ENCODE results near the gene LONP2.
A peak's percentile ranks its signal among the peaks of the same experiment; 100 is the strongest.

LONP2 gene

DNA sequence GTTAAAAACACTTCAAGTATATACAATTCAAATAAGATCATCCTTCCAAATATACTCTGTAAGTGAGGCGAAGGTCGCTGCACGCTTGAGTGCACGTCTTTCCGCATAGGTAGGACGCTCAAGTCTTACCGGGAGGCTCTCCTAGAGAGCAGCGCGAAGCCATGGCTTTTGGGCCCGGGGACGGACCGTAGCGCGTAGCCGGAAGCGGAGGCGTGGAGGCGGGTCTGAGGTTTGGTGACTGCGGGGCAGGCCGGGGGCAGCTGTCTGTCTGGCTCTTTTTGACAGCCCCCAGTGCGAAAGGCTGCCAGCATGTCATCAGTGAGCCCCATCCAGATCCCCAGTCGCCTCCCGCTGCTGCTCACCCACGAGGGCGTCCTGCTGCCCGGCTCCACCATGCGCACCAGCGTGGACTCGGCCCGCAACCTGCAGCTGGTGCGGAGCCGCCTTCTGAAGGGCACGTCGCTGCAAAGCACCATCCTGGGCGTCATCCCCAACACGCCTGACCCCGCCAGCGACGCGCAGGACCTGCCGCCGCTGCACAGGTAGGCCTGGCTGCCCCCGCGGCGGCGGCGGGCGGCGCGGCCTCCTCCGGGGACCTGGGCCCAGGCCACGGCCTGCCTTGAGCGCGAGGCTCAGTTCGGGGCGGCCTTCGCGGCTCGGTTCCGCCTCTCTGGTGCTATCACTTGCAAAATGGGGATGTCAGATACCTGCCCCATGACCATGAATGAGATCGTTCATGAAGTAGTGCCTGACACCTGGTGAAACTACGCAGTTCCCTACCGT, at the start of gene LONP2:
LONP2 (plus strand) TSS at position 221 of the 783 bp plus-strand sequence; CDS start at position 310, 89 bp downstream.
- peak; percentile 80 to 85 for DNase-seq (ENCODE audit: low read depth in 2 of 2)

GRCh38 chr16:48194828-48195556, 49.1 kb upstream of the LONP2 start:
- DNase-seq (ENCODE audit: low read depth in 2 of 2) = no peak

DNA sequence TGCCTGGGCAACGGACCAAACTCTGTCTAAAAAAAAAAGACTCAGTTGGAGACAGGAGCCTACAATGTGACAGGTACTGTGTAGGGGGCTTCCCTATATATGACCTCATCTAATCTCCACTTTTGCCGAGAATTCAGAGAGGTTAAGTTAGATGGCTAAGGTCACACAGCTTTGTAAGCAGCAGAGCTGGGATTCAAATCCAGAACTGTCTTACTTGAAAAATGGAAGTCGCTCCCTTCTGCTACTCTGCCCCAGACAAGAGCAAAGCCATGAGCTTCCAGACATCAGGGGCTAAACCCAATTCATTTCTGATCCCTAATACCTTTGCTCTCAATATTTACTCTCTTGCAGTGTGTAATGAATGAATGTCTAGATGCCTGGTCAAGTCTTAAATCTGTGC, 46.8 kb upstream of the LONP2 start:
- no peak for DNase-seq (ENCODE audit: low read depth in 2 of 2)

GRCh38 chr16:48201515-48202201, 42.4 kb upstream of the LONP2 start:
- no peak for DNase-seq (ENCODE audit: low read depth in 2 of 2)

DNA sequence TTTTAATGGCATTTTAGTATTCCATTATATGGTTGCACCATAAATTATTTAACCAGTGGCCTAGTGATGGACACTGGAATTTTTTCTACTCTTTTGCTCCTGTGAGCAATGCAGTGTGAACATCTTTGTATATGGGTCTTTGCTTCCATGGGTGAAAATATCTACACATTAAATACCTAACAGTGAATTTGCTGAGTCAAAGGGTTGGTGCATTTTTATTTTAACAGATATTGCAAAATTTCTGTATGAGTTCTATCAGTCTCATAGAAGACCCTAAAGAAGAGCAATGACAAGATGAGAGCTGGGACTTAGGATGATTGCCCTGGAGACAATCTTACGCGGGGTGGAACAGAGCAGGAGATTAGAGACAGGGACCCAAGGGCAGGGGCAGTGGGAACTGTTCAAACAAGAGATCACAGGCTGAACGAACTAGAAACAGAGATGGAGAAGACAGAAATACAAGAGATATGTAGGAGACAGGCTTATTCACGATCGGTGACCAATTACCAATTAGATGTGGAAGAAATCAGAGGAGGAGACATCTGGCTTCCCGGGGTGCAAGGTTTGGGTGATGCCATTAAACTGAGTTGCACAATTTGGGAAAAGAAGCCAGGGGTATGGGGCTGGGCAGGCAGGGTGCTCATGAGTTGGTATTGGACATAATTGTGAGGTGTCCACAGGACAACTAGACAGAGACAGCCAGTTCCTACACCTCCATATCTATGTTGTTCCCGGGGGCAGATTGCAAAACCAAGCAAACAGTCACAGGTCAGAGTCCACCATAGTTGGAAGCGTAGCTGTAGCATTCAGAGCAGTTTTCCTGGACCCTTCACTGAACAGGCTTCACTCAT, 39.9 kb upstream of the LONP2 start:
- DNase-seq (ENCODE audit: low read depth in 2 of 2) = no peak

DNA sequence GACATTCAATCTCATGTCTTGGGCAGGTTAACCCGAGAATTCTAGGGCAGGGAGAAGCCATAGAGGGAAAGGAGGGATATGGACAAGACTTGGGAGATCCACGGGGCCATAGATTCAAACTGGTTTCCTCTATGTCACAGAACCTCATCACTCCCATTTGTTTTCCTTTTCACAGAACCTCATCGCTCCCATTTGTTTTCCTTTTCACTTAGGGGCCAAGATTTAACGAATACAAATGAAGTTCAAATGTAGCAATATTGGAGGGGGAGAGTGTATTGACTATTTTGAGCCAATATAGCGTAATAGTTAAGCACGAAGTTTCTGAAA, 39.3 kb upstream of the LONP2 start:
- no peak for DNase-seq (ENCODE audit: low read depth in 2 of 2)

DNA sequence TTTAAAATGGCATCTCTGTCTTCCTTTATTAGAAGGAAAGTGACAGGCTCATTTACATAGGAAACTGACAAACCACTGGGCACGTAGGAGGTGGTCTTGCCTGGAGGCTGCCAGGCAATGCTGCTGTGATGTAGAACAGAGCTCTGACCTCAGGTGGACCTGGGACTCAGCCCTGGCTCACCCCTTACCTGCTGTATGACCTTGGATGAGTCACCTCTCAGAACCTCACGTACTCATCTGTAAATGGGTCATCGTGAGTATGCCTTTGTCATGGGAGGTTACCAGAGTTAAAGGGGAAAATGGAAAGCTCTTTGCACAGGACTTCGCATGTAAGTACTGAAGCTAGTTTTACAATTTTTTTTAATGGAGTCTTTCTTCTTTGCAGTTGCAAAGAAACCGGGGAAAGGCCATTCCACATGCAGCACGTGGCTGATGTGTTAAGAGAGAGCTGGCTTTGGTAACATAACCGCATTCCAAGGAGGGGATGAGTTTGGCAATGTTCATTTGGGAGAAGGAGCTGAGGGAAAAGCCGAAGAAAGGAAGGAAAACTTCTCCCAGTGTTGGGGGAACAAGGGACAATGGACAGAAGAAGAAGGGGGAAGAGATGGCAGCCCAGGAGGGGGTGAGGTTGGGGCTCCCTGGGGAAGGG, 37.4 kb upstream of the LONP2 start:
- no peak for DNase-seq (ENCODE audit: low read depth in 2 of 2)

DNA sequence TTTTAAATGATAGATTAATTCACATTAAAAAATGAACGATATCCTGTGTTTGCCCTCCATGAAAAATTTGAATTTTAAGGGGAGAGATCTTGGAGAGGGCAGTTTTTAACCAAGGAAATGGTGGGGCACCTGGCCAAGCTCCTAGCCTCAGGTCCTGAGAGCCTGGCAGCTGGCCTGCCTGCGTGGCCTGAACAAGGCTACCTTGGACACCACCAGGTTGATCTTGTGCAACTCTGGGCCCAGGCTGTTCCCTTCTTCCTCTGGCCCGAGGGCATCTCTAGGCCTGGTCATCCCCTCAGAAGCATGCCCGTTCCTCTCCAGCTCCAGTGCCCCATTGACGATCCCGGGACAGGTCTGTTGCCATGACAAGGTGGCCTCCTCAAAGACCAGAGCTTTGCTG, 33.4 kb upstream of the LONP2 start:
- DNase-seq (ENCODE audit: low read depth in 2 of 2) = no peak

GRCh38 chr16:48212033-48212432, 32.1 kb upstream of the LONP2 start:
- DNase-seq (ENCODE audit: low read depth in 2 of 2) = no peak

DNA sequence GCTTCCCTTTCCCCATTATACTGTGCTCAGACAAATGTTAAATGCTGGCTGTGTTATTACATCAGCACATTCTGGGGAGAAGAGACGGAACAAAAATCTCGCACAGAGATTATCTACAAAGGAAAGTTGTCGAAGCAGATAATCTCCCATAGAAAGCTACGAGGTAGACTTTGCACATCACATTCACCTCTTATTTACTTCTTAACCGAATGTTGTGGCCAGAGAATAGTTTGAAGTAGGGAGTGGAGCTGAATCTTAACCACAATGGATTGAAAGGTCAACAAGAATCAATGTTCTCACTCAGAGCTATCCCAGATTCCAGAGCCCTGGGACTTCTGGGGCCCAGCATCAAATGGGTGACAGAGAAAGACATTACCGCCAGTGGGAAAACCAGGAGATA, 28.4 kb upstream of the LONP2 start:
- no peak for DNase-seq (ENCODE audit: low read depth in 2 of 2)

GRCh38 chr16:48217708-48218107, 26.4 kb upstream of the LONP2 start:
- no peak for DNase-seq (ENCODE audit: low read depth in 2 of 2)

GRCh38 chr16:48218473-48218872, 25.6 kb upstream of the LONP2 start:
- DNase-seq (ENCODE audit: low read depth in 2 of 2) = no peak

DNA sequence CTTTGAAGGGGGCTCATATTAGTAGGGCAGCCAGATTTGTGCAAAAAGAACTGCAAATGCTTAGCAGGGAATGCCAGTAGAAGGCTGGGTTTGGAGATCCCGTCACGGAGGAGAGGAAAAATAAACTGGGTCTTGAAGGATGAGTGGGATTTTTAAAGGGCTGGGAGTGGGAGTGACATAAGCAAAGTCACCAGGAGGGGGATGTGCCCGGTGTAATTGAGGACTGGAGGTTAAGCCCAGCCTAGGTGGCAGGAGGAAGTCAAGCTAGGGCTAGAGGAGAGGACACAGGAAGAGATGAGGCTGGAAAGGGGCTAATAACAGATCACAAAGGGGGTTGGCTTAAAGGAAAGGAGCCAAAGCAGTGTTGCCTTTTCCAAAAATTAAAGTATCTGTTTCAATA, 23.2 kb upstream of the LONP2 start:
- no peak for DNase-seq (ENCODE audit: low read depth in 2 of 2)

DNA sequence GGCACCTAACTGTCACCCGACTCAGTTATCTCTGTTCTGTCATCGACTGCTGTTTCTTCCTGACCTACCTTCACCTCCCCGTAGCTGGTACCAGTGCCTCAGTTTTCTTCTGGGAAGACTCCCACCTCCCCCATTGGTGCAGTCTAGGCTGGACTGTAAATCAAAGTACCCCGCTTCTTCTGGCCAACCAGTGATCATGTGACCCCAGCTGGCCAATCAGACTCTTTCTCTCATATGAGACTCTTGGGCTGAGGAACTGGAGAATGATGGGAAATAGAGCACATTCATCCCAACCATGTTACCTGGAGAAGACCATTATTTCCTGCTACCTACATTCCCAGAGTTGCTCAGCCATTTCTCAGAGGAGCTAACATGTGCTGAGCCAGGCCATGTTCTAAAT, 20.6 kb upstream of the LONP2 start:
- no peak for DNase-seq (ENCODE audit: low read depth in 2 of 2)

- DNase-seq (ENCODE audit: low read depth in 2 of 2) = no peak
Observed at GRCh38 chr16:48225456-48225855, 18.6 kb upstream of the LONP2 start.

GRCh38 chr16:48231727-48232492, 12.2 kb upstream of the LONP2 start:
- no peak for DNase-seq (ENCODE audit: low read depth in 2 of 2)

DNA sequence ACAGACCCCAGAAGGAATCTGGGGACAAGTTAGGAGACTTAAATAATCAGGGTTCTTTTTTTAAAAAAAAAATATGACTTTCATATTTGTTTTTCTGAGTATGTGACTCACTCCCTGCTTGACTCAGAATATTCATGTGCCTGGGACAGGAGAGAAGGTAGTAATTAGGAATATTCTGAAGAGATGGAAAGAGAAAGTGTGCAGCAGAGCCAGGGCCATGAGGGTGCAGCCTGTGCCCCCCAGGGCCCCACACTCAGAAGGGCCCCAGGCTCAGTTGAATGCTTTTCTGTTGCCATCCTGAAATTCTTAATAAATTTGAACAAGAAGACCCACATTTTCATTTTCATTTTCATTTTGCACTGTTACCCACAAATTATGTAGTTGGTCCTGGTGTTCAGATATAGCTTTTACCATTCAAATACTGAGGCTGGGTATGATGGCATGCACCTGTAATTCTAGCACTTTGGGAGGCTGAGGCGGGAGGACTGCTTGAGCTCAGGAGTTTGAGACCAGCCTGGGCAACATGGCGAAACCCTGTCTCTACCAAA, 11.5 kb upstream of the LONP2 start:
- DNase-seq (ENCODE audit: low read depth in 2 of 2) = no peak

DNA sequence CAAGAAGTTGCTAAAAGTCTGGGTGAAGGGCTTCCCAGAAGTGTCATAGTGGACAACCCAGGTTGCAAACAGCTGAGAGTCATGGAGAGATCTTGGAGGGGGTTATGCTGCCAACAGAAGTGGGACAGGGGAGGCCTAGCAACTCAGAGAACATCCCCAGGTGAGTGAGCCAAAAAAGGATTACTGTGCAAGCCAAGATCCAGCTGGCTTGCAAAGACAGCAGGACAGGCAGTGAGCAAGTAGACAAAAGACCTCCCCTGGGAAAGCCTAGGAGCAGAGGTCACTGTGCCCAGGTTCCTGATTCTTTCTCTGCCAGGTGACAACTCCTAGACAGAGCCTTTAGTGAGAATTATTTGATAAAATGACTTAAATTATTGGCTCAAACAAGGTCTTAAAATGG, 9.5 kb upstream of the LONP2 start:
- no peak for DNase-seq (ENCODE audit: low read depth in 2 of 2)

DNA sequence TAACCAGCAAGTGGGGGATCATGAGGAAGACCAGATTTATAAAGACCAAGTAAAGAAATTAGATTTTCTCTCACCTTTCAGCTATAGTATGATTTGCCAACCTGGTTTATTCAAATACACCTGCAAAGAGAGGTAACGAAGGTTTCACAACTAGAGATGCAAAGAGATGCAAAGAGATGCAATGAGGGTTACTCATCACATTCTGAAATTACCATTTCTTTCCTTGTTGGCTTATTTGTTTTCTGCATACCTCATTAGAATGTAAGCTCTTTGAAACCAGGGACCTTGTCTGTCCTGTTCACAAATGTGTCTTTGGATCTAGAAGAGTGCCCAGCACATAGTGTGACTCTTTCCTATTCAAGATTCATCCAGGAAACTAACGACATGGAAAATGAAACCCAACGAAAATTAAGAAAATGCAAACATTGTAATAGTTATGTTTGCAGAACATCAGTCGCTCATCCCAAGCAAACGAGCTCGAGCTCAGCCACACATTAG, 9.0 kb upstream of the LONP2 start:
- DNase-seq (ENCODE audit: low read depth in 2 of 2) = no peak

- DNase-seq (ENCODE audit: low read depth in 2 of 2) = no peak
Observed at GRCh38 chr16:48235556-48236136, 8.5 kb upstream of the LONP2 start.
